GM18498 (cell line): ENCODE measurements around the gene OSBPL2.

Experiments used
- ATAC-seq: cut with Tn5 transposase; IDR thresholded peaks from one replicate; pipeline ENCODE4 v1.9.1; 2021; ENCODE audit warnings: mild to moderate bottlenecking, moderate library complexity; ENCODE audit not compliant: unreplicated experiment

OSBPL2 gene

GRCh38 chr20:62334881-62335280 is 96.6 kb downstream of the OSBPL2 start:
- ATAC-seq, result no peak

GRCh38 chr20:62335532-62335931 is 97.2 kb downstream of the OSBPL2 start:
- ATAC-seq, result no peak

- ATAC-seq, result no peak
Measured at GRCh38 chr20:62336329-62336728, 98.0 kb downstream of the OSBPL2 start.

- ATAC-seq, result no peak
Measured at GRCh38 chr20:62336775-62337557, 98.6 kb downstream of the OSBPL2 start.

GRCh38 chr20:62337558-62338293 is 99.4 kb downstream of the OSBPL2 start:
- ATAC-seq, result peak; percentile 45

- no peak for ATAC-seq
Measured at GRCh38 chr20:62338294-62338620, 99.9 kb downstream of the OSBPL2 start.

GRCh38 chr20:62339647-62340062 is 101.3 kb downstream of the OSBPL2 start:
- peak; percentile 70 for ATAC-seq

- ATAC-seq, result no peak
Measured at GRCh38 chr20:62342910-62343309, 104.6 kb downstream of the OSBPL2 start.

GRCh38 chr20:62344092-62344491 is 105.8 kb downstream of the OSBPL2 start:
- ATAC-seq, result no peak

GRCh38 chr20:62344782-62345181 is 106.5 kb downstream of the OSBPL2 start:
- no peak for ATAC-seq
